Activated B cell treated with CpG ODN at 0.5 μM for 24 hours (primary cell): ENCODE data around the gene AACS. TPM values are rescaled to one million over a fixed set of nuclear protein-coding genes. Genes with fewer than 3 reads are reported as not detected.
A peak's percentile ranks its signal among the peaks of the same experiment; 100 is the strongest.

ENCODE experiments used
- ATAC-seq: fragments of 200-7000 bp; cut with Tn5 transposase; one replicate; pipeline ENCODE4 v1.10.0; 2021; ENCODE audit warnings: low read depth, mild to moderate bottlenecking, moderate library complexity
- CTCF ChIA-PET: fragments of 350-600 bp; sonication (Branson Sonifier 250); formaldehyde crosslinking; loops from one replicate; lab custom pipeline; 2021; ENCODE audit warnings: antibody characterized with exemption; lab: Charles Lee
- POLR2A ChIA-PET: fragments of 350-600 bp; sonication (Branson Sonifier 250); formaldehyde crosslinking; loops from one replicate; lab custom pipeline; 2021; ENCODE audit warnings: antibody characterized with exemption; lab: Charles Lee
- DNase-seq: peaks from one replicate; pipeline ENCODE4 v3.0.0; 2022
- H3K27ac Mint-ChIP-seq: one replicate; pipeline ENCODE4 v1.8.0; 2020; ENCODE audit warnings: mixed read lengths
- H3K27me3 Mint-ChIP-seq: one replicate; pipeline ENCODE4 v1.8.0; 2021; ENCODE audit warnings: mixed read lengths
- H3K36me3 Mint-ChIP-seq: one replicate; pipeline ENCODE4 v1.8.0; 2021; ENCODE audit warnings: low read depth, mixed read lengths
- H3K4me1 Mint-ChIP-seq: one replicate; pipeline ENCODE4 v1.8.0; 2021; ENCODE audit warnings: mixed read lengths
- H3K4me3 Mint-ChIP-seq: one replicate; pipeline ENCODE4 v1.8.0; 2020; ENCODE audit warnings: mild to moderate bottlenecking, mixed read lengths
- H3K9me3 Mint-ChIP-seq: one replicate; pipeline ENCODE4 v1.8.0; 2020; ENCODE audit warnings: mixed read lengths
- intact Hi-C: fragments of 100-400 bp; cut with micrococcal nuclease; formaldehyde crosslinking; loops from one replicate; pipeline ENCODE4 v1.15.1; 2024
- total RNA-seq: library from RNA; stranded (reverse); gene quantifications from 2 replicates; pipeline ENCODE4 v1.2.3, GENCODE V29; 2022
- TF ChIP-seq, protein P1 (sequence below): fragments of 200-600 bp; IDR thresholded peaks from one replicate; pipeline ENCODE4 v1.8.0; 2022; ENCODE audit warnings: antibody characterized with exemption, mild to moderate bottlenecking

The AACS gene
- total RNA-seq, 1 donor from 2014 or later: 18.7 TPM

DNA sequence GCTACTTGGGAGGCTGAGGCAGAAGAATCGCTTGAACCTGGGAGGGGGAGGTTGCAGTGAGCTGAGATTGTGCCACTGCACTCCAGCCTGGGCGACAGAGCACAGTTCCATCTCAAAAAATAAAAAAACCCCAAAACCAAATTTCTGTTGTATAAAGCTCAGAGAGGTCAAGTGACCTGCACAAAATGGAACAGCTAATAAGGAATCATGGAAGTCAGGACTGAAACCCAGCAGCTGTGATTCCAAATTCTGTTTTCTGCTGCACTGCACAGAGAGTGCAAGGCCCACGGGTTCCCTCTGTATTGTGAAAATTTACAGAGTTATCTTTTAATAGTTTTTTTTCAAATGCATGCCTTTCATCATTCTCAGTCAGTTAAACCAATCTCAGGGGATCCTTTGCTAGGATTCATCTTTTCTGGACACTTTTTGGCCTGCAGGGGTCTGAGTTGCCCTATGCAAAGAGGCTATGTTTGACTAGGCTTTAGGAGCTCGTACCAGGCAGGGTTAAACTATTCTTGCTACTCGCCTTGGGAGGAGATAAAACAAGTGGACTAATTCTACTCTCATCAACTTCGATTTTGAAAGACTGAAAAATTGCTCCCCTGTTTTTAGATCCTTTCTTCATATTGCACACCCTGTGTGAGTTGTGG is 26.1 kb upstream of the AACS start:
- TF ChIP-seq, protein P1, sequence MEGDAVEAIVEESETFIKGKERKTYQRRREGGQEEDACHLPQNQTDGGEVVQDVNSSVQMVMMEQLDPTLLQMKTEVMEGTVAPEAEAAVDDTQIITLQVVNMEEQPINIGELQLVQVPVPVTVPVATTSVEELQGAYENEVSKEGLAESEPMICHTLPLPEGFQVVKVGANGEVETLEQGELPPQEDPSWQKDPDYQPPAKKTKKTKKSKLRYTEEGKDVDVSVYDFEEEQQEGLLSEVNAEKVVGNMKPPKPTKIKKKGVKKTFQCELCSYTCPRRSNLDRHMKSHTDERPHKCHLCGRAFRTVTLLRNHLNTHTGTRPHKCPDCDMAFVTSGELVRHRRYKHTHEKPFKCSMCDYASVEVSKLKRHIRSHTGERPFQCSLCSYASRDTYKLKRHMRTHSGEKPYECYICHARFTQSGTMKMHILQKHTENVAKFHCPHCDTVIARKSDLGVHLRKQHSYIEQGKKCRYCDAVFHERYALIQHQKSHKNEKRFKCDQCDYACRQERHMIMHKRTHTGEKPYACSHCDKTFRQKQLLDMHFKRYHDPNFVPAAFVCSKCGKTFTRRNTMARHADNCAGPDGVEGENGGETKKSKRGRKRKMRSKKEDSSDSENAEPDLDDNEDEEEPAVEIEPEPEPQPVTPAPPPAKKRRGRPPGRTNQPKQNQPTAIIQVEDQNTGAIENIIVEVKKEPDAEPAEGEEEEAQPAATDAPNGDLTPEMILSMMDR: no peak
- POLR2A ChIA-PET: no interaction called here
- Mint-ChIP-seq H3K36me3 (no peaks in the 10 kb centered on the region), H3K27me3 (no peaks in the 10 kb centered on the region), H3K4me1 (no peaks in the 10 kb centered on the region), H3K27ac (no peak overlapping the region), H3K4me3 (no peak overlapping the region), H3K9me3 (no peaks in the 10 kb centered on the region)
- no peak for ATAC-seq
- DNase-seq: no peak
- intact Hi-C loops: no loop called here
- CTCF ChIA-PET: no interaction called here

DNA sequence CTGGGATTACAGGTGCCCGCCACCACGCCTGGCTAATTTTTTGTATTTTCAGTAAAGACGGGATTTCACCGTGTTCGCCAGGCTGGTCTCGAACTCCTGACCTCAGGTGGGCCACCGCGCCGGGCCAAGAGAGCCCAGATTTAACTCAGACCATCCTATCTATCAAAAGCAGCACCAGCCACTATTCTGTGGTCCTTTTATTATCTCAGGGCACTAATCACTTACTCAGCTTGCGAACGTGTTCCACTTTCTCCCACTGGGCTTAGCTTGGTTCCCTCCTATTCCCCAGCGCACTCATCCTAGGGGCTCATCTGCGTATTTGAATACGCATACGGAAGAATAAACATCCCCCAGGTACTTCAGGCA is 16.2 kb upstream of the AACS start:
- ATAC-seq (no peak), DNase-seq (no peak)
- intact Hi-C loops: loop anchor here (1.0 kb wide), 3 partner anchors 16 to 56 kb away; partner anchors contain the start of genes AACS and BRI3BP
- CTCF ChIA-PET: interaction anchor here (1.0 to 1.3 kb wide), 2 partner anchors 15 to 109 kb away, joined by 4 read pairs; no protein-coding TSS in a partner anchor
- POLR2A ChIA-PET: interaction anchor here (0.7 to 2.5 kb wide), 10 partner anchors 16 to 143 kb away, joined by 3 to 20 read pairs (median 6); partner anchors contain the start of genes AACS, BRI3BP, DHX37 and UBC
- Mint-ChIP-seq H3K36me3 (no peaks in the 10 kb centered on the region), H3K4me3 (peak overlapping the region; percentile 92), H3K9me3 (no peaks in the 10 kb centered on the region), H3K4me1 (peaks cover 9% of the 10 kb centered on the region), H3K27me3 (no peaks in the 10 kb centered on the region), H3K27ac (peak overlapping the region; percentile 90)
- TF ChIP-seq, protein P1: no peak

DNA sequence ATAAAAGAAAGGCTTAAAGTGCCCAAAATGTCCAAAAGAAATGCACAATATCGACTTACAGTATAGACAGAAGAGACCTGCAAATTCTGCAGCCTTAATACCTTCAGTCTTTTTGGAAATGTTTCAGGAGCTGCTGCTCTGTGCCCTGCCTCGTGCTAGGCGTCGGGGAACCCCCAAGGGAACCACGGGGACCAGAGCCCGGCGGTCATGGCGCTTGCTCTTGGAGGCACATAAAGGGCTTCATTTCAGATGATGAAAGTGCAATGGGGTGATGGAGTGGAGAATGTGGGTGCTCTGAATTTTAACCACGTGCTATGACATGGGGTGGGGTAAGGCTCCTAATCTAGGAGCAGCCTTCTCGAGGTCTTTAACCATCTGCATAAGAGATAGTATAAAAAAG is 14.8 kb upstream of the AACS start:
- peak overlapping the region; percentile 60 for H3K4me3 Mint-ChIP-seq
- intact Hi-C loops: no loop called here
- H3K36me3 Mint-ChIP-seq: no peaks in the 10 kb centered on the region
- POLR2A ChIA-PET: interaction anchor here (1.1 to 2.5 kb wide), 6 partner anchors 15 to 136 kb away, joined by 3 to 20 read pairs (median 7); partner anchors contain the start of genes AACS, BRI3BP and UBC
- no peaks in the 10 kb centered on the region for H3K9me3 Mint-ChIP-seq
- DNase-seq: no peak
- CTCF ChIA-PET: no interaction called here
- peaks cover 9% of the 10 kb centered on the region for H3K4me1 Mint-ChIP-seq
- ATAC-seq: no peak
- no peak overlapping the region for H3K27ac Mint-ChIP-seq
- no peaks in the 10 kb centered on the region for H3K27me3 Mint-ChIP-seq
- TF ChIP-seq, protein P1: no peak

DNA sequence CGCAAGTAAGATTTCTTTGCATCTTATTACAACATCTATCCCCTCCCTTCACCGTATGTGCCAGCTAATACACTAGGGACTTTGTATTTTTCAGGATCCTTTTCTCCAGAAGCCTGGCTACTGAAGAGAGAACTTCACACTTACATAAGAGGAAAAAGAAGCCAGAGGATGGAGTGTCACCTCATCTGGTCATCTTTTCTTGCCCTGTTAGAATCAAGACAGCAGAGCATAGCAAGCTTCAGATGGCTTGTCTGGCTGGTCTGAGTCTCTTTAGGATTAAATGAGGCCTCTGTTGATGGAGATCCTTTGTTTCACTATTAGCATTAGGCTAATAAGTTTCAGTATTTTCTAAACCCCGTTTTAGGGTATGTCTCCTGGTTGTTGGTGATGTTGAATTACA is 14.4 kb upstream of the AACS start:
- intact Hi-C loops: no loop called here
- TF ChIP-seq, protein P1: no peak
- Mint-ChIP-seq H3K36me3 (no peaks in the 10 kb centered on the region), H3K4me1 (peaks cover 9% of the 10 kb centered on the region), H3K4me3 (peak overlapping the region; percentile 60), H3K9me3 (no peaks in the 10 kb centered on the region), H3K27me3 (no peaks in the 10 kb centered on the region), H3K27ac (no peak overlapping the region)
- CTCF ChIA-PET: no interaction called here
- POLR2A ChIA-PET: interaction anchor here (0.6 to 2.5 kb wide), 3 partner anchors 18 to 136 kb away, joined by 4 to 7 read pairs (median 7); partner anchors contain the start of gene UBC
- ATAC-seq (no peak), DNase-seq (no peak)

DNA sequence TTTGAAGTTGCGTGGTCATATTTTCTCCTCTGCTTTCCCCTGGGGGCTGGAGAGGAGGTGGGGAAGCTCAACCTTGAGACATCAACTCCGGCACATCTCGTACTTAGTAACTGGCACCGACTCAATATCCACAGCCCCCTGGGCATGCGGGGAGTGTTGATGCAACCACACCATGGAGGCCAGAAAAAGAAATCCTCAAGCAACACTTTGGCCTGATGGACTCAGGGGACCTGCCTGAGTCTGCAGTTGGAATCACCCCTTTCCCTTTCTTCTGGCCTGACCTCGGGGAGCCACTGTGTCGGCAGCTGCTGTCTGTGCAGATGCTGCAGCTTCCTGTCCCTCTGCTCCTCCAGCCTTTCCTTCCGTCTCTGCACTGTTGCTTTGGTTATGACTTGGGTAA is 11.4 kb upstream of the AACS start:
- Mint-ChIP-seq H3K36me3 (no peaks in the 10 kb centered on the region), H3K27ac (no peak overlapping the region), H3K4me1 (peaks cover 9% of the 10 kb centered on the region), H3K4me3 (no peak overlapping the region), H3K9me3 (no peaks in the 10 kb centered on the region), H3K27me3 (peaks cover 3% of the 10 kb centered on the region)
- ChIA-PET CTCF (no interaction called here), POLR2A (no interaction called here)
- DNase-seq (no peak), ATAC-seq (no peak)
- intact Hi-C loops: no loop called here
- TF ChIP-seq, protein P1: no peak
